HUES64 (cell line): ENCODE measurements around the gene LDLRAD3.

ENCODE experiments used
- H3K27ac ChIP-seq: 2 replicates; pipeline ENCODE4 v1.7.0; 2013; ENCODE audit warnings: low read depth, low read length, inconsistent platforms
- H3K27me3 ChIP-seq: 2 replicates; pipeline ENCODE4 v1.6.1; 2013; ENCODE audit warnings: mild to moderate bottlenecking, low read length; ENCODE audit not compliant: insufficient read depth
- H3K36me3 ChIP-seq: 2 replicates; pipeline ENCODE4 v1.6.1; 2013; ENCODE audit warnings: mild to moderate bottlenecking, low read length; ENCODE audit not compliant: insufficient read depth
- H3K4me1 ChIP-seq: 2 replicates; pipeline ENCODE4 v1.6.1; 2013; ENCODE audit warnings: mild to moderate bottlenecking, low read length, moderate library complexity; ENCODE audit not compliant: insufficient read depth
- H3K4me3 ChIP-seq: 2 replicates; pipeline ENCODE4 v1.5.1; 2013; ENCODE audit warnings: mild to moderate bottlenecking, low read length, moderate library complexity
- H3K9ac ChIP-seq: 2 replicates; pipeline ENCODE4 v1.6.1; 2013; ENCODE audit warnings: mild to moderate bottlenecking, low read depth, low read length
- H3K9me3 ChIP-seq: 2 replicates; pipeline ENCODE4 v1.6.1; 2013; ENCODE audit warnings: low read depth, low read length; ENCODE audit not compliant: insufficient read depth
- whole genome bisulfite sequencing: fragments of 150-250, 120-280 bp; methylation state at CpG from one replicate; pipeline ENCODE4 v1.1.7; 2013; ENCODE audit warnings: missing lambda C conversion rate; 5-methylcytosine and 5-hydroxymethylcytosine counted together

The LDLRAD3 gene

DNA sequence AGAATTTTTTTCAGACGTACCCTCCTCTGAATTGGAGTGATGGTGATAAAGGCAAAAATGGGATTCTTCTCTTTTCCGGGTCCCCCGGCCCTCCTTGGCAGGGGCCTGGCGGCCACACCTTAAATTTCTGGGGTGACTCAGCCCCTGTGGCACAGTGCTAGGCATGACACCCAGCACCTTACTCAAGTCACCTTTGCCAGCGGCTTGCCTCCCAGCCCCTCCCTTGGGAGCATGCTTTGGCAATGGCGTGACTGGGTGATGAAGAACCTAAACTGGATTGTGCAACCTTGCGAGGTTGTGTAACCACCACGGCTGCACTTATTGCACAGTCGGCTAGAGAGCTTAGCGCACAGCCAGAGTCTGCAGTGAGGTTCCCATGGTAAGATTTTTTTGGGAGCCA, 16.2 kb upstream of the LDLRAD3 start:
- Histone ChIP-seq H3K27ac (no peak overlapping the region), H3K4me3 (no peak overlapping the region), H3K9ac (no peak overlapping the region), H3K9me3 (peaks cover 3% of the 10 kb centered on the region; the same call in 1 of the 2 replicates), H3K4me1 (no peaks in the 10 kb centered on the region), H3K36me3 (no peaks in the 10 kb centered on the region), H3K27me3 (no peaks in the 10 kb centered on the region)
- WGBS = 86% methylated on average over 10 of the region's 10 CpGs

DNA sequence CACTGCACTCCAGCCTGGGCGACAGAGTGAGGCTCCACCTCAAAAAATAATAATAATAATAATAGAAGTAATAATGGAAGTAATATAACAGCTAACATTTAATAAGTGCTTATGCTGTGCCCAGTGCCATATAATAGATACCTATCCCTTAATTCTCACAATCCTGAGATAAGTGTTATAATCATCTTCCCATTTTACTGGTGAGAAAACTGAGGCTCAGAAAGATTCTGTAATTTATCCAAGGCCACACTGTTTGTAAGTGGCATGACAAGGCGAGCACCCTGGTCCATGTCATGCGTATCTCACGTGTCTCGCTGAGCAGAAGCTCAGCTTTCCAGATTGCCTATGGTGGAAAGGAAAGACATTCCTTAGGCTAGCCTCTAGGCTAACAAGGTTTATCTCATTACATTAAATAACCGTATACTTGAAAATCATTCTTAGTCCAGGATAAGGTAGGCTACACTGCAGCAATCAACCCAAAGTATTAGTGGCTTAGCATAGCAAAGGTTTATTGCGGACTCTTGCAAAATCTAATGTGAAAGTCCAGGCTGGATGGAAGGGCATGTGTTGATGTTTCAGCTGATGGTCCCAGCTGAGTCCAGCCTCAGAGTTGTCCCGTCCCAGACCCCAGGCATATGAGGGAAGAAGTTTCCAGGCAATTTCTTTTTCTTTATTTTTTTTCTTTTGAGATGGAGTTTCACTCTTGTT, 15.0 kb upstream of the LDLRAD3 start:
- no peaks in the 10 kb centered on the region for H3K36me3 ChIP-seq
- 95% methylated on average over 7 of the region's 8 CpGs for WGBS
- peaks cover 3% of the 10 kb centered on the region; the same call in 1 of the 2 replicates for H3K9me3 ChIP-seq
- no peak overlapping the region for H3K9ac ChIP-seq
- H3K27me3 ChIP-seq = no peaks in the 10 kb centered on the region
- no peak overlapping the region for H3K4me3 ChIP-seq
- no peak overlapping the region for H3K27ac ChIP-seq
- H3K4me1 ChIP-seq = no peaks in the 10 kb centered on the region

- Histone ChIP-seq H3K27me3 (no peaks in the 10 kb centered on the region), H3K9me3 (peaks cover 3% of the 10 kb centered on the region; the same call in 1 of the 2 replicates), H3K36me3 (no peaks in the 10 kb centered on the region), H3K9ac (no peak overlapping the region), H3K4me1 (no peaks in the 10 kb centered on the region), H3K27ac (no peak overlapping the region), H3K4me3 (no peak overlapping the region)
Measured at GRCh38 chr11:35930466-35930865, 13.4 kb upstream of the LDLRAD3 start.

DNA sequence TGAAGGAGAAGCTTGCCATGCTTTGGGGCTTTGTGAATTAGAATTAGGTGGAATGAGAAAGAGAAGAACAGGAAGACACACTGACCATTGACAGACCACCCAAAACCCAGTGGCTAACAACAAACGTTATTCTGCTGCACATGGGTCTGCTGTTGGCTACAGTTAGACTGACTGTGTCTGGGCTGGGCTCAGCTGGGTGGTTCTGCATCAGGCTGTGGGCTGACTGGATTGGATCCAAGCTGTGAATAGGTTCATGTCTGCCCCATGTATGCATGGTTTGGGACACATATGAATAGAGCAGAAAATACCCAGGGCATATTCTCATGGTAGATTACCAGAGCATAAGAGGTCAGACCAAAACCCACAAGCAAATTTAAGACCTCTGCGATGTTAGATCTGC, 11.7 kb upstream of the LDLRAD3 start:
- H3K27me3 ChIP-seq = no peaks in the 10 kb centered on the region
- no peak overlapping the region for H3K4me3 ChIP-seq
- H3K9me3 ChIP-seq = peaks cover 3% of the 10 kb centered on the region; the same call in 1 of the 2 replicates
- 81% methylated on average over 2 of the region's 2 CpGs for WGBS
- no peak overlapping the region for H3K27ac ChIP-seq
- no peaks in the 10 kb centered on the region for H3K36me3 ChIP-seq
- no peaks in the 10 kb centered on the region for H3K4me1 ChIP-seq
- H3K9ac ChIP-seq = no peak overlapping the region

DNA sequence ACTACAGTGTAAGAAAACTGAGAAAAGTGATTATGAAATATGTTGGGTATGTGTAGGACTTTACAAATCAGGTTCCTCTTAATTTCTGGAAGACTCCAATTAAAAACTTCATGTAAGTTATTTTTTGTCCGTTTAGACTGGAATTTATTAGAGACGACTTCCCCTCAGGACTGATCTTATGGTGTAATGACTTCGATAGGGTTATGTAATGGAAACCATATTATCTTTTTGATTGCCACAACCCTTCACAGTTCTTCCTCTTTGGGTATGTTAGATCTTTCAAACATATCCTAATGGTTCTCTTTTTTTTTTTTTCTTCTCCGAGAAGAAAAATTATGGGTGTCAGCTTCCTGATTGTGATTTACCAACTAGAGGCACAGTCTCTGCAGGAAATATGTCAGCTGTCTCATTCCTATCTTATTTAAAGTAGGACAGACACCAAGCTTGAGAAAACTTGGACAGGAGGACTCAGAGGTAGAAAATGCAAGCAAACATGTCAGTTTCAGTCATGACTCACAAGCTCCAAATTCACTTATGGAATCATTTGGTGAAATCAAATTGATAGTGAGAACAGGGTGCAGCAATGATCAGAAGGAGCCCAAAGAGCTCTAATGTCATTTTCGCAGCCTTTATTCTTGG, 11.1 kb upstream of the LDLRAD3 start:
- H3K36me3 ChIP-seq = no peaks in the 10 kb centered on the region
- no peaks in the 10 kb centered on the region for H3K27me3 ChIP-seq
- 99% methylated on average over 3 of the region's 5 CpGs for WGBS
- H3K4me1 ChIP-seq = peaks cover 1% of the 10 kb centered on the region; the same call in 1 of the 2 replicates
- no peak overlapping the region for H3K4me3 ChIP-seq
- no peak overlapping the region for H3K9ac ChIP-seq
- peaks cover 3% of the 10 kb centered on the region; the same call in 1 of the 2 replicates for H3K9me3 ChIP-seq
- H3K27ac ChIP-seq = no peak overlapping the region

DNA sequence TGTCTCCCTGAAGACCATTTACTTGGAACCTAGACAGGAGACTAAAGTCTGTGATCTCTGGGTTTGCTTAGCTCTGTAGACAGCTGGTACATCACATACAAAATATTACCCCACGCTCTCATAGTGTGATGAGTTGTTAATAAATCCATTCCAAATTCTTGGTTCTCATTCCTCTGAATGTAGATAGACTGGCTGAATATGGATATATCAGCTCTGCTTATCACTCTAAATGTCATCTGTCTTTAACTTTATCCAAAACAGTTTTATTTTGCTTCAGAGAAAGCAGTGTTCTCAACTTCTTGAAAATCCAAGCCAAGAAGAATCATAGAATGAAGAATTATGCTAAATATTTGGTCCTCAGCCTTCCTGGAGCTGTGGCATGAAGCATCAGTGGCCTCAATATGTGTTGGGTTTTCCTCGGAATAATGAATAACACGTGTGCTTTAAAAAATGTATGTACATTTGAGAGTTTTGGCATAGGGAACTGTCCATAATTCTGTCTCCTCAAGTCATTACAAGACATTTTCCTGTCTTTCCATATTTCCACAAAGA, 10.5 kb upstream of the LDLRAD3 start:
- 96% methylated on average over 2 of the region's 3 CpGs for WGBS
- Histone ChIP-seq H3K36me3 (no peaks in the 10 kb centered on the region), H3K4me3 (no peak overlapping the region), H3K9me3 (peaks cover 3% of the 10 kb centered on the region; the same call in 1 of the 2 replicates), H3K27ac (no peak overlapping the region), H3K27me3 (no peaks in the 10 kb centered on the region), H3K9ac (no peak overlapping the region), H3K4me1 (peaks cover 6% of the 10 kb centered on the region; the same call in 1 of the 2 replicates)

DNA sequence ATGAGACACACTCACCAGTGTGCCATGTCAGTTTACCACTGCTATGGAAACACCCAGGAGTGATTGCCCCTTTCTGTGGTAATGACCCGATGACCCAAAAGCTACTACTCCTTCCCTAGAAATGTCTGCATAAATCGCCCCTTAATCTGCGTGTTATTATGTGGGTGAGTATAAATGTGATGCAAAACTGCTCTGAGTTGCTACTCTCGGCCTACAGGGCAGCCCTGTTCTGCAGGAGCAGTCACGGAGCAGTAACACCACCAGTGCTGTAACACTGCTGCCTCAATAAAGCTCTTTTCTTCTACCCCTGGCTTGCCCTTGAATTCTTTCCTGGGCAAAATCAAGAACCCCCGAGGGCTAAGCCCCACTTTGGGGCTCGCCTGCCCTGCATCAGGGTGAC, 9.6 kb upstream of the LDLRAD3 start:
- Histone ChIP-seq H3K9me3 (peaks cover 3% of the 10 kb centered on the region; the same call in 1 of the 2 replicates), H3K27ac (no peak overlapping the region), H3K27me3 (no peaks in the 10 kb centered on the region), H3K4me1 (peaks cover 6% of the 10 kb centered on the region; the same call in 1 of the 2 replicates), H3K36me3 (no peaks in the 10 kb centered on the region), H3K9ac (no peak overlapping the region), H3K4me3 (no peak overlapping the region)
- 92% methylated on average over 6 of the region's 7 CpGs for WGBS

- Histone ChIP-seq H3K4me1 (peaks cover 6% of the 10 kb centered on the region; the same call in 1 of the 2 replicates), H3K36me3 (no peaks in the 10 kb centered on the region), H3K27me3 (no peaks in the 10 kb centered on the region), H3K9me3 (peaks cover 3% of the 10 kb centered on the region; the same call in 1 of the 2 replicates), H3K4me3 (no peak overlapping the region), H3K9ac (no peak overlapping the region), H3K27ac (no peak overlapping the region)
- 85% methylated on average over 4 of the region's 4 CpGs for WGBS
Measured at GRCh38 chr11:35934981-35935380, 8.9 kb upstream of the LDLRAD3 start.

DNA sequence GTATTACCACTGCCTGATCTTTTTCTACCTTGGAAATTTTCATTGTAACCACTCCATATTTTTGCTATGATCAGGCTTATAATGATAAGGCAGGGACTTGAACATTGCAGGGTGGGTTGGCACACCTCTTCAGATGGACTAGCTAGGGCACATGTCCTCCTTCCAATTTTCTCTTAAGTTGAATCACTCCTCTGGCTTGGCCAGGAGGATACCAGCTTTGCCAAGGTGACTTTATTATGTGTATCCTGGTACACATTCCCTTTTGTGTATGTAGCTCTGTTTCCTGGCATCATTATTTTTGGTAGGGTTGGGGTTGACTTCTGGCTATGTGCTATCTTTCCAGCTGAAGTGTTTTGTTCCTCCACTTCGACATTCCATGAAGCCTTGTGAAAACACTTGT, 8.5 kb upstream of the LDLRAD3 start:
- WGBS = 94% methylated on average over 1 of the region's 1 CpG
- H3K27ac ChIP-seq = no peak overlapping the region
- peaks cover 6% of the 10 kb centered on the region; the same call in 1 of the 2 replicates for H3K4me1 ChIP-seq

DNA sequence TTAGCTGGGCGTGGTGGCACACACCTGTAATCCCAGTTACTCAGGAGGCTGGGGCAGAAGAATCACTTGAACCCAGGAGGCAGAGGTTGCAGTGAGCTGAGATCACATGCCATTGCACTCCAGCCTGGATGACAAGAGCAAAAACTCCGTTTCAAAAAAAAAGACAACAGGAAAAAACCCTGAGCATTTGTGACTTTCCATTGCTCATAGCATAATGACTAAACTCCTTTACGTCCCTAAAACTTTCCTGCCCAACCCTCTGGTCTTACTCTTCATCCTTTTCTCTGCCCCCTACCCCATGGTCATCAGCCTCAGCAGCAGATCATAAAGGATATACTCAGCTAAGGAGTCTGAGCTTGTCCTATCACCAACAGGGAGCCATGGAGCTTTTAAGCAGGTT, 6.8 kb upstream of the LDLRAD3 start:
- H3K9ac ChIP-seq = no peak overlapping the region
- WGBS = 64% methylated on average over 3 of the region's 3 CpGs
- peaks cover 3% of the 10 kb centered on the region; the same call in 1 of the 2 replicates for H3K9me3 ChIP-seq
- H3K36me3 ChIP-seq = no peaks in the 10 kb centered on the region
- peaks cover 6% of the 10 kb centered on the region; the same call in 1 of the 2 replicates for H3K4me1 ChIP-seq
- no peak overlapping the region for H3K4me3 ChIP-seq
- no peak overlapping the region for H3K27ac ChIP-seq
- peaks cover under 1% of the 10 kb centered on the region; the same call in 1 of the 2 replicates for H3K27me3 ChIP-seq

More for the DNA sequence above, 8.5 kb upstream of the LDLRAD3 start:
- H3K9ac ChIP-seq = no peak overlapping the region
- H3K9me3 ChIP-seq = peaks cover 3% of the 10 kb centered on the region; the same call in 1 of the 2 replicates
- H3K36me3 ChIP-seq = no peaks in the 10 kb centered on the region
- no peak overlapping the region for H3K4me3 ChIP-seq
- H3K27me3 ChIP-seq = no peaks in the 10 kb centered on the region

- peaks cover 7% of the 10 kb centered on the region; the same call in 1 of the 2 replicates for H3K27me3 ChIP-seq
- H3K4me3 ChIP-seq = no peak overlapping the region
- no peak overlapping the region for H3K27ac ChIP-seq
- no peaks in the 10 kb centered on the region for H3K9me3 ChIP-seq
- 83% methylated on average over 6 of the region's 6 CpGs for WGBS
- H3K9ac ChIP-seq = no peak overlapping the region
- H3K4me1 ChIP-seq = peaks cover 6% of the 10 kb centered on the region; the same call in 1 of the 2 replicates
- H3K36me3 ChIP-seq = no peaks in the 10 kb centered on the region
Measured at GRCh38 chr11:35937700-35938099, 6.2 kb upstream of the LDLRAD3 start.
